Measurements from ENCODE around the gene STAG2. TPM values are rescaled to one million over a fixed set of nuclear protein-coding genes. Genes with fewer than 3 reads are reported as not detected.

Gene STAG2
- total and polyA plus RNA-seq, 2 of the 13 experiments (the other 11 are each of a cell fraction or from before 2014, with no cell fraction given) = 21.0 to 50.8 TPM

GRCh38 chrX:124125471-124125870, 164.0 kb downstream of the STAG2 start:
- POLR2A ChIA-PET = no interaction called here
- H3K4me1 ChIP-seq (ENCODE audit: insufficient read depth, low read length) = no peaks in the 10 kb centered on the region

More at GRCh38 chrX:124125471-124125870, 164.0 kb downstream of the STAG2 start:
- BruUV-seq (replicated peaks) = no TSS peak
- FAIRE-seq = no peak
- H3K27ac ChIP-seq (ENCODE audit: extremely low read length, insufficient read depth, low read length) = no peak overlapping the region
- H3K27me3 ChIP-seq (ENCODE audit: control insufficient read depth in 1 of 2, insufficient read depth in 2 of 2, low read length in 2 of 2) = no peaks in the 10 kb centered on the region
- CTCF ChIA-PET (ENCODE audit: low intra/inter-chr PET ratio, low total read pairs) = no interaction called here
- H3K4me2 ChIP-seq (ENCODE audit: low read depth, low read length) = no peak overlapping the region
- 60% methylated on average over 3 of the region's 3 CpGs for WGBS (ENCODE audit: low lambda C conversion rate)
- no peaks in the 10 kb centered on the region for H3K9me3 ChIP-seq (ENCODE audit: low read length)
- no peak for DNase-seq (ENCODE audit: low spot score)
- no peak overlapping the region for H2AFZ ChIP-seq (ENCODE audit: low read length)
- ATAC-seq = no peak
- no peaks in the 10 kb centered on the region for H3K79me2 ChIP-seq (ENCODE audit: insufficient read depth, low read length)
- no peaks in the 10 kb centered on the region for H4K20me1 ChIP-seq (ENCODE audit: insufficient read depth, low read length)
- in situ Hi-C loops (cut with HindIII; ENCODE audit: extremely low pct_ligation_motif_present, low pct_unique_long_range_greater_than_20kb) (no loop called here), intact Hi-C loops (cut with micrococcal nuclease; ENCODE audit: unreplicated experiment) (loop anchor here (2.0 kb wide), 1 partner anchor 57 kb away; no protein-coding TSS in a partner anchor)
- H3K4me3 ChIP-seq (replicated peaks in 1 of 3; ENCODE audit: insufficient read depth in 1 of 3, low read depth in 2 of 3, low read length in 3 of 3) = no peak overlapping the region
- TF ChIP-seq MZF1 (CRISPR knock-in tag; IDR thresholded peaks at IDR 0.05; ENCODE audit: borderline replicate concordance) (no peak), ZNF451 (CRISPR knock-in tag; IDR thresholded peaks at IDR 0.05) (no peak), MEIS2 (CRISPR knock-in tag; IDR thresholded peaks at IDR 0.05) (no peak), ZNF614 (CRISPR knock-in tag; IDR thresholded peaks at IDR 0.05; ENCODE audit: borderline replicate concordance) (no peak), TBP (CRISPR knock-in tag; IDR thresholded peaks at IDR 0.05) (no peak), HDAC1 (CRISPR knock-in tag; IDR thresholded peaks at IDR 0.05) (no peak), ZBTB37 (CRISPR knock-in tag; IDR thresholded peaks at IDR 0.05) (no peak)
- TF ChIP-seq, protein P1, sequence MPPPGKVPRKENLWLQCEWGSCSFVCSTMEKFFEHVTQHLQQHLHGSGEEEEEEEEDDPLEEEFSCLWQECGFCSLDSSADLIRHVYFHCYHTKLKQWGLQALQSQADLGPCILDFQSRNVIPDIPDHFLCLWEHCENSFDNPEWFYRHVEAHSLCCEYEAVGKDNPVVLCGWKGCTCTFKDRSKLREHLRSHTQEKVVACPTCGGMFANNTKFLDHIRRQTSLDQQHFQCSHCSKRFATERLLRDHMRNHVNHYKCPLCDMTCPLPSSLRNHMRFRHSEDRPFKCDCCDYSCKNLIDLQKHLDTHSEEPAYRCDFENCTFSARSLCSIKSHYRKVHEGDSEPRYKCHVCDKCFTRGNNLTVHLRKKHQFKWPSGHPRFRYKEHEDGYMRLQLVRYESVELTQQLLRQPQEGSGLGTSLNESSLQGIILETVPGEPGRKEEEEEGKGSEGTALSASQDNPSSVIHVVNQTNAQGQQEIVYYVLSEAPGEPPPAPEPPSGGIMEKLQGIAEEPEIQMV (CRISPR knock-in tag; IDR thresholded peaks at IDR 0.05; ENCODE audit: low read depth) = no peak
- no peak overlapping the region for H3K9ac ChIP-seq (ENCODE audit: insufficient read depth, low read depth, low read length)
- no peaks in the 10 kb centered on the region for H3K36me3 ChIP-seq (replicated peaks in 1 of 2; ENCODE audit: control insufficient read depth in 1 of 2, insufficient read depth in 2 of 2, low read length in 2 of 2)

Data from HepG2 (cell line).